ENCODE measurements around the gene ETNK1.
"Not testable (repeated sequence)": the region's sequence is repeated elsewhere in the genome, so short reads cannot be mapped to it uniquely, and the experiment has no call there.

ETNK1 gene

DNA sequence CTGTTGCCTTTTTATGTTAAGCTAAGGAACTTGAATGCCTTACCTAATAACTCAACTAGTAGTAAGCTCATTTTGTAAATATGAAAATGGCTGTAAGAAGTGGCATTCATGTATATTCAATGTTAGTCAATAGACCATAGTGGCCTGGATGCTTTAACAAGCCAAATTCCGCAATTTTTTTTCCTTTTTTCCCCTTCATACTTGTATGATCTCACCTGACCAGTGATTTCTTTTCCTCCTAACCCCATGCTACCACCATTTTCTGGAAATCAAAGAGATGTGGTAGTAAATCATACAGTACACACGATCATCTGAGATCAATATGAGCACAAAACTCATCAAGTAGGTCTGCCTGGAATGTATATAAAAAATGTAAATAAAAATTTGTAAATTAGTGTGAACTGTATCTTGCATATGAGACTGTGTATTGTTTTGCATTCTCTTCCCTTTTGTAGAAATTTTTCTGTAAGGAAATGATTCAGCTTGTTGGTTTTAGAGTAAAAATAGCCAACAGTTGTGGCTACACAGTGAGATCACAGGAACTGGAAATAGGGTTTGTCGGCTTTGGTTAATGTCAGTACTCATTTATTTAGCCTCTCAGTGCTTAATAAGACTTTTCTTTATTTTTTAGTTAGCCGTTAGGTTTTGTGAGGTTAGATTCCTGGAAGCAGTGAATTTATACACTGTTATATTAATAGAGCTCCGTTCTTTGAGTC, 62.5 kb downstream of the ETNK1 start:
- peak; percentile 71 for DNase-seq (ENCODE audit: low spot score)

GRCh38 chr12:22689876-22690275, 64.9 kb downstream of the ETNK1 start:
- DNase-seq (ENCODE audit: low spot score) = no peak

- DNase-seq (ENCODE audit: low spot score) = no peak
These were observed 66.3 kb downstream of the ETNK1 start for GRCh38 chr12:22691319-22691718.

DNA sequence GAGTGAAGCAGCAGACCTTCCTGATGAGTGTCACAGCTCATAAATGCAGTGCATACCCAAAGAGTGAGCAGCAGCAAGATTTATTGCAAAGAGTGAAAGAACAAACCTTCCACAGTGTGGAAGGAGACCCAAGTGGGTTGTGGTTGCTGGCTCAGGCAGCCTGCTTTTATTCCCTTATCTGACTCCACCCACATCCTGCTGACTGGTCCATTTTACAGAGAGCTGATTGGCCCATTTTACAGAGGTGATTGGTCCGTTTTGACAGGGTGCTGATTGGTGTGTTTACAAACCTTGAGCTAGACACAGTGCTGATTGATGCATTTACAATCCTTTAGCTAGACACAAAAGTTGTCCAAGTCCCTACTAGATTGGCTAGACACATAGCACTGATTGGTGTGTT, 67.5 kb downstream of the ETNK1 start:
- DNase-seq (ENCODE audit: low spot score) = not testable (repeated sequence)

GRCh38 chr12:22692964-22693555, 68.1 kb downstream of the ETNK1 start:
- DNase-seq (ENCODE audit: low spot score) = no peak

DNA sequence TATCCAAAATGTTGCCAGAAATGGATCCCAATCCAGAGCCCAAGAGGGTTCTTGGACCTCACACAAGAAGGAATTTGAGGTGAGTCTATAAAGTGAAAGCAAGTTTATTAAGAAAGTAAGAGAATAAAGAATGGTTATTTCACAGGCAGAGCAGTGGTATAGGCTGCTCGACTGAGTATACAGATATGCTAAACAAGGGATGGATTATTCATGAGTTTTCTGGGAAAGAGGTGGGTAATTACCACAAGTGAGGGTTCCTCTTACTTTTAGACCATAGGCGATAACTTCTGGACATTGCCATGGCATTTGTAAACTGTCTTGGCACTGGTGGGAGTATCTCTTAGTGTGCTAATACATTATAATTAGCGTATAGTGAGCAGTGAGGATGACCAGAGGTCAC, 73.6 kb downstream of the ETNK1 start:
- no peak for DNase-seq (ENCODE audit: low spot score)

- not testable (repeated sequence) for DNase-seq (ENCODE audit: low spot score)
These were observed 74.7 kb downstream of the ETNK1 start for GRCh38 chr12:22699705-22700104.

DNA sequence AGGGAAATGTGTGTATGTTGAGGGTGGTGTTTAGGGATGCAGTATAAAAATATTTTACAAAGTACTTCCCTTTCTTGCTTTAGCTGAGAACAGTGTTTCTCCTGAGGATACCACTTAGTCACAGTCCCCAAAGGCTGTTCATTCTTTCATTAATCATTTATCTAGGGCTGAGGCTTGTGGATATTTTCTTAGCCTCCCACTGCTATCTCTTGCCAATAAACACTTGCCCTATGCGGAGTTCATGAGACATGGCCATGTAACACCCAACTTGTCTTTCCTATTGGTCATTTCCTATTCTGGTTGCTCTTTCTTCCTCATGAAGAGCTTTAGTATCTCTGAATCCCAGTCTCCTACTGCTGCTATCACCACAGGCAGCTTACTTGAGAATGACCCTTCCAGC, 75.1 kb downstream of the ETNK1 start:
- no peak for DNase-seq (ENCODE audit: low spot score)

DNA sequence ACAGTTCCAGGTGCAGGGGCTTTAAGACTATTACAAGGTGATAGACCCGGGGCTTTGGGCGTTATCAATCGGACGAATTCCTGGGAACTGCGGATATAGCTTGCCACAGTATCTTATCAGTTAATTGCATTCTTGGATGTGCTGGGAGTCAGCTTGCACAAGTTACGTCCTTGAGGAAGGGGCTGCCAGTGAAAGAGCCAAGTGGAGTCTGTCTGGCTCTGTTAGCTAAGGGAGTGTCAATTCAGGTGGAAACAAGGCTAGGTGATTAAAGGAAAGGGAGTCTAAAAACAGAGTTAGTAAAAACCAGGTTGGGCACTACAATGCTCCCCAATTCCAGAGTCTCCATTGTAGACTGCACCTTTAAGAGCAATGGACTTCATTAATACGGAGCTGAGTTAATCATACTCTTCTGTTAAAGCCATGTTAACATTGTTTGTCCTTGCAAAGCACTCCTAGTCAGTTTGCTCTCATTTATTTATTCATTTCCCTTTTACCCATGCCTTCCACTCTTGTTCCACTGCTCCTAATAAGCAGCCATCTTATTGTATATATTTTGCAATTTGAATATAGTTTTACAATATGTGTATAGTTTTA, 76.3 kb downstream of the ETNK1 start:
- DNase-seq (ENCODE audit: low spot score) = not testable (repeated sequence)

- no peak for DNase-seq (ENCODE audit: low spot score)
These were observed 77.7 kb downstream of the ETNK1 start for GRCh38 chr12:22702690-22703089.

- peak; percentile 49 for DNase-seq (ENCODE audit: low spot score)
These were observed 84.3 kb downstream of the ETNK1 start for GRCh38 chr12:22709292-22709691.

DNA sequence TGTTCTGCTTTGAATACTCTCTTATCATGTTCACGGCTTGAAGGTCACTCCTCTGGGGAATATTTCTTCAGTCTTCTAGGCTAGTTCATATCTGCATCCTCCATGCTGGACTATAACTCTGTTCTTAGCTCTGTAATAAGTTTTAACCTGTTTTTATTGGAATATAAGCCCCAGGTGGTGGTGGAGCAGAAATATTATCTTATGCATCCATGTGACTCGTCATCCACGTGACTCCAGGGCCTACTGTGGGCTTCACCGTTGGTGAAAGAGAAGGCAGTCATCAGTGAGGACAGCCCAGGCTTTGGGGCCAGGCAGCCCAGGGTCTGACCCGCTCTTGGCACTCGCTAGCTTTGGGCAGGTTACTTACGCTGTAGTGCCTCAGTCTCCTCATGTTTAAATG, 87.1 kb downstream of the ETNK1 start:
- no peak for DNase-seq (ENCODE audit: low spot score)

- no peak for DNase-seq (ENCODE audit: low spot score)
These were observed 90.3 kb downstream of the ETNK1 start for GRCh38 chr12:22715254-22715653.

DNA sequence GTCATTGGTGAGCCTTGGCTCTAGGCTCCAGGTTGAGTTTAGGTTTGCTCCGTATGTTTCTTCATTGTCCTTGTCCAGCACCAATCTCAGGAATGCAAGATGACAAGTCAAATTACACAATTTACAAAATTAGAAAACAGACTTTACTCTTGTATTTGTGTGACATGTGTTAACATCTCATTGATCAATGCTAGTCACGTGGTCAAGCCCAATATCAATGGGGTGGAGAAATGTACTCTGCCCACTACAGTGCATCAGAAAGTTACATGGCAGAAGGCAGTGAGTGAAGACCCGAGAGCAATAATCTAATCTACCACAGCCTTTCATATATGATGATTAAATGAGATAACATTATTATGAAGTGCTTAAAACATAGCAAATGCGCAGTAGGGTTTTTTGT, 94.8 kb downstream of the ETNK1 start:
- DNase-seq (ENCODE audit: low spot score) = no peak

DNA sequence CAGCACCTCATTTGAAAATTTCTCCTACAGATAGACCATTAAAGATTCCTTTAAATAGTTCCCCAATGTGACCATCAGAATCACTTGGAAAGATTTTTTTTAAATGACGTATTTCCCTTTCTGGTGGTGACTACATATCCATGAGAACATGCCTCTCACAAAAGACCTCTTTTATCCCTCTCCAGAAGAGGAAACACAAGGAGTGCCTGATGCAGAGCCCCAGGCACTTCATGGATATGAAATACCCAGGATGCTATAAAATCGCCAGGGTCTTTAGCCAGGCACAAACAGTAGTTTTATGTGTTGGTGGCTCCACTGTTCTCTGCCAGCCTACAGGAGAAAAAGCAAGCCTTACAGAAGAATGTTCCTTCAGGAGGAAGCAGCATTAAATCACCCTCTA, 97.1 kb downstream of the ETNK1 start:
- no peak for DNase-seq (ENCODE audit: low spot score)

DNA sequence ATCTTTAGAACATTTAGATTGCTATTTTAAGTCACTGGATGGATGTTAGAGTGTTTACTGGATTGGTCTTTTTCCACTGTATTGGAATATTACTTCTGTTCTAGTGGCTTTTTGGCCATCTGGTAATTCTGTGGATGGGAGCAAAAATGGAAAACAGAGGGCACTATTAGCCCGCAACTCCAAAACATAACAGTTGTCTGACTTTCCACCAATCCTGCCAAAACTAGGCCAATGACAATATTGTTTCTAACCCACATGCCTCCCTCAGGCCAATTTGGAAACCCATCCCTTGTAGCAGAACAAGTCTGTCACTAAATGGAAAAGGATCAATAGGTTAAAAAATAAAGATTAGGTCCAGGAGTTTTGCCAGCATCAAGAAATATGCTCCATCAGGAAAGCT, 97.8 kb downstream of the ETNK1 start:
- DNase-seq (ENCODE audit: low spot score) = no peak

- peak; percentile 30 for DNase-seq (ENCODE audit: low spot score)
These were observed 104.0 kb downstream of the ETNK1 start for GRCh38 chr12:22728987-22729386.

- no peak for DNase-seq (ENCODE audit: low spot score)
These were observed 104.5 kb downstream of the ETNK1 start for GRCh38 chr12:22729431-22729956.

- DNase-seq (ENCODE audit: low spot score) = peak; percentile 77
These were observed 105.0 kb downstream of the ETNK1 start for GRCh38 chr12:22729957-22730443.

- DNase-seq (ENCODE audit: low spot score) = no peak
These were observed 106.3 kb downstream of the ETNK1 start for GRCh38 chr12:22731236-22731635.

- DNase-seq (ENCODE audit: low spot score) = no peak
These were observed 108.8 kb downstream of the ETNK1 start for GRCh38 chr12:22733756-22734155.

GRCh38 chr12:22738945-22739344, 114.0 kb downstream of the ETNK1 start:
- no peak for DNase-seq (ENCODE audit: low spot score)
